Keratinocyte (primary cell): ENCODE data around the gene TUBA4B. TPM values are rescaled to one million over a fixed set of nuclear protein-coding genes. Genes with fewer than 3 reads are reported as not detected.

Source experiments
- DNase-seq: peaks from one replicate; pipeline ENCODE4 v3.0.0-alpha.2; 2011; ENCODE audit warnings: low read depth, missing footprints, low spot score
- FAIRE-seq: peaks from 2 replicates; lab custom pipeline; 2011; peaks lifted over from hg19 to GRCh38; lab: Jason Lieb, UNC
- H2AFZ ChIP-seq: 2 replicates; pipeline ENCODE4 v1.6.0; 2012; ENCODE audit warnings: low read length, control low read depth, inconsistent platforms; ENCODE audit not compliant: control insufficient read depth
- H3K27ac ChIP-seq: 2 replicates; pipeline ENCODE4 v1.5.1; 2011; ENCODE audit warnings: low read length; ENCODE audit not compliant: control insufficient read depth, insufficient read depth
- H3K27me3 ChIP-seq: 3 replicates; pipeline ENCODE4 v1.6.0; 2011; ENCODE audit warnings: low read length; ENCODE audit not compliant: control insufficient read depth, insufficient read depth; ENCODE audit errors: extremely low read depth
- H3K36me3 ChIP-seq, 2 experiments: 2 replicates in 1 of 2; 3 replicates in 1 of 2; pipeline ENCODE4 v1.5.1; 2011; ENCODE audit warnings: low read length in 2 of 2, mild to moderate bottlenecking in 1 of 2; ENCODE audit not compliant: control insufficient read depth in 2 of 2, insufficient read depth in 2 of 2; ENCODE audit errors: extremely low read depth in 1 of 2
- H3K4me1 ChIP-seq: 3 replicates; pipeline ENCODE4 v1.5.1; 2011; ENCODE audit warnings: low read length; ENCODE audit not compliant: control insufficient read depth, insufficient read depth; ENCODE audit errors: extremely low read depth
- H3K4me2 ChIP-seq: 3 replicates; pipeline ENCODE4 v1.6.0; 2011; ENCODE audit warnings: low read depth, low read length; ENCODE audit not compliant: control insufficient read depth, insufficient read depth; ENCODE audit errors: extremely low read depth
- H3K4me3 ChIP-seq, 3 experiments: fragments of 200-600 bp in 1 of 3; sonication (generic) in 1 of 3; 2 replicates in 2 of 3; 3 replicates in 1 of 3; pipeline ENCODE4 v1.5.1; 2011 to 2016; ENCODE audit warnings: low read length in 3 of 3, mild to moderate bottlenecking in 3 of 3, control low read depth in 2 of 3, inconsistent platforms in 1 of 3, low read depth in 1 of 3, mixed read lengths in 1 of 3, mixed run types in 1 of 3, moderate library complexity in 1 of 3; ENCODE audit not compliant: control insufficient read depth in 2 of 3, insufficient read depth in 2 of 3; ENCODE audit errors: extremely low read depth in 1 of 3
- H3K79me2 ChIP-seq: 2 replicates; pipeline ENCODE4 v1.6.0; 2012; ENCODE audit warnings: low read length; ENCODE audit not compliant: control insufficient read depth, insufficient read depth
- H3K9ac ChIP-seq: 3 replicates; pipeline ENCODE4 v1.6.0; 2011; ENCODE audit warnings: low read length; ENCODE audit not compliant: control insufficient read depth, insufficient read depth; ENCODE audit errors: extremely low read depth
- H3K9me1 ChIP-seq: 3 replicates; pipeline ENCODE4 v1.6.0; 2011; ENCODE audit warnings: low read length; ENCODE audit not compliant: control insufficient read depth, insufficient read depth; ENCODE audit errors: extremely low read depth
- H3K9me3 ChIP-seq: 2 replicates; pipeline ENCODE4 v1.5.1; 2012; ENCODE audit warnings: low read depth, low read length; ENCODE audit not compliant: control insufficient read depth
- H4K20me1 ChIP-seq: 3 replicates; pipeline ENCODE4 v1.6.0; 2011; ENCODE audit warnings: low read length; ENCODE audit not compliant: control insufficient read depth, insufficient read depth; ENCODE audit errors: extremely low read depth
- CTCF ChIP-seq, 3 experiments: IDR thresholded peaks in 1 of 3; conservative IDR thresholded peaks in 1 of 3; optimal IDR thresholded peaks in 1 of 3; 2 replicates in 2 of 3; 3 replicates in 1 of 3; pipeline versions ENCODE3 to v1.5.1; 2011; ENCODE audit warnings: low read length in 3 of 3, mild to moderate bottlenecking in 3 of 3, moderate library complexity in 2 of 3, control low read depth in 1 of 3, inconsistent platforms in 1 of 3; ENCODE audit not compliant: insufficient read depth in 2 of 3; ENCODE audit errors: extremely low read depth in 1 of 3
- EZH2 ChIP-seq: IDR thresholded peaks from one replicate; pipeline ENCODE4 v1.6.1; 2012; ENCODE audit warnings: inconsistent platforms, mild to moderate bottlenecking, low read length, moderate library complexity
- dilution Hi-C: fragments of 300-500 bp; cut with MboI; formaldehyde crosslinking; loops from one replicate; pipeline ENCODE4 v1.7.0; 2020; ENCODE audit warnings: low sequenced_read_pairs; ENCODE audit not compliant: extremely low pct_ligation_motif_present
- polyA minus RNA-seq, 3 experiments: library from RNA; depleted of rRNA, polyadenylated mRNA; stranded (reverse); fragments of >200 nt; gene quantifications; 1 replicate in 1 of 3; 2 replicates in 1 of 3; 3 replicates in 1 of 3; pipeline ENCODE4 v1.2.3, GENCODE V29; 2011
- polyA plus RNA-seq, 5 experiments: library from polyadenylated mRNA; depleted of rRNA in 3 of 5; stranded (reverse) in 3 of 5; stranded (forward) in 1 of 5; unstranded in 1 of 5; fragments of >200 nt; gene quantifications; 1 replicate in 1 of 5; 2 replicates in 3 of 5; 3 replicates in 1 of 5; pipeline versions ENCODE4 v1.2.1 to v1.2.3, GENCODE V29; 2011 to 2012; ENCODE audit warnings: missing spikeins in 2 of 5, low read depth in 1 of 5, low replicate concordance in 1 of 5

TUBA4B gene
- polyA plus RNA-seq, result 0.08 TPM in 1 of 3 replicates, not detected in the others
- not detected for polyA plus RNA-seq (2011; ENCODE audit: low read depth)
- polyA plus RNA-seq (2011; cell fraction: cytosol; rRNA removed), result 0.05 TPM in 1 of 2 replicates, not detected in the other
- 0.09 TPM in 1 of 2 replicates, not detected in the other for polyA plus RNA-seq (2011; cell fraction: nucleus; rRNA removed)
- polyA plus RNA-seq (2012; ENCODE audit: low replicate concordance), result not detected in 2 replicates
- not detected in 3 replicates for polyA minus RNA-seq
- polyA minus RNA-seq (2011; cell fraction: cytosol; rRNA and poly(A)+ RNA removed), result not detected
- polyA minus RNA-seq (2011; cell fraction: nucleus; rRNA and poly(A)+ RNA removed), result not detected in 2 replicates

- TF ChIP-seq EZH2 (no peak), CTCF (optimal IDR thresholded peaks at IDR 0.05 in 1 of 3, IDR thresholded peaks at IDR 0.05 in 1 of 3, conservative IDR thresholded peaks at IDR 0.05 in 1 of 3; ENCODE audit: extremely low read depth in 1 of 3, insufficient read depth in 2 of 3, low read length in 3 of 3) (no peak)
- Histone ChIP-seq H3K4me2 (peak within 1 kb of the TSS; percentile 95), H3K4me3 (peak within 1 kb of the TSS; percentile 74 to 92 (median 90)), H2AFZ (peak within 1 kb of the TSS; percentile 92), H3K27me3 (peaks cover 4% of the 10 kb centered on the region), H4K20me1 (peaks cover 5% of the 10 kb centered on the region), H3K79me2 (peaks cover 36% of the 10 kb centered on the region), H3K36me3 (peaks cover 22 to 27% of the 10 kb centered on the region in 2 experiments), H3K9ac (peak within 1 kb of the TSS; percentile 93), H3K27ac (peak within 1 kb of the TSS; percentile 85), H3K9me3 (no peaks in the 10 kb centered on the region), H3K4me1 (peaks cover 47% of the 10 kb centered on the region), H3K9me1 (no peaks in the 10 kb centered on the region)
- dilution Hi-C loops, result no loop called here
- DNase-seq (no peak), FAIRE-seq (no peak)
Observed at GRCh38 chr2:219252900-219253752, at the start of gene TUBA4B. Gene TUBA4B (plus strand): TSS chr2:219253243. CDS start chr2:219253408, 165 bp downstream.

- Histone ChIP-seq H3K27me3 (no peaks in the 10 kb centered on the region), H3K36me3 (peaks cover 7 to 13% of the 10 kb centered on the region in 2 experiments), H3K79me2 (no peaks in the 10 kb centered on the region), H3K4me1 (peaks cover 16% of the 10 kb centered on the region), H3K27ac (no peak overlapping the region), H3K9me3 (no peaks in the 10 kb centered on the region), H4K20me1 (no peaks in the 10 kb centered on the region), H2AFZ (no peak overlapping the region), H3K4me3 (no peak overlapping the region), H3K4me2 (no peak overlapping the region), H3K9me1 (no peaks in the 10 kb centered on the region), H3K9ac (no peak overlapping the region)
- FAIRE-seq (no peak), DNase-seq (no peak)
- TF ChIP-seq EZH2 (no peak), CTCF (optimal IDR thresholded peaks at IDR 0.05 in 1 of 3, IDR thresholded peaks at IDR 0.05 in 1 of 3, conservative IDR thresholded peaks at IDR 0.05 in 1 of 3; ENCODE audit: extremely low read depth in 1 of 3, insufficient read depth in 2 of 3, low read length in 3 of 3) (no peak)
- dilution Hi-C loops, result no loop called here
Observed at GRCh38 chr2:219204425-219205164, 48.4 kb upstream of the TUBA4B start.
